Effector memory CD4-positive, alpha-beta T cell (primary cell): ENCODE measurements around the gene TRABD2A.

Experiments
- DNase-seq, 3 donors: peaks; one replicate each; pipeline ENCODE4 v3.0.0-alpha.2; 2020
- H3K27ac ChIP-seq: 2 replicates; pipeline ENCODE4 v1.7.0; 2013; ENCODE audit warnings: mild to moderate bottlenecking, low read length, moderate library complexity; ENCODE audit not compliant: insufficient read depth, poor library complexity, severe bottlenecking
- H3K27me3 ChIP-seq: replicated peaks from 2 replicates; pipeline ENCODE4 v1.7.0; 2013; ENCODE audit warnings: mild to moderate bottlenecking, low read length; ENCODE audit not compliant: insufficient read depth, control insufficient read depth, poor library complexity, severe bottlenecking
- H3K36me3 ChIP-seq: 2 replicates; pipeline ENCODE4 v1.7.0; 2013; ENCODE audit warnings: mild to moderate bottlenecking, low read length, moderate library complexity; ENCODE audit not compliant: control insufficient read depth, insufficient read depth
- H3K4me1 ChIP-seq: 2 replicates; pipeline ENCODE4 v1.7.0; 2013; ENCODE audit warnings: low read length, mild to moderate bottlenecking; ENCODE audit not compliant: control insufficient read depth, insufficient read depth, poor library complexity, severe bottlenecking
- H3K4me3 ChIP-seq: 2 replicates; pipeline ENCODE4 v1.7.0; 2013; ENCODE audit warnings: low read length, low read depth, mild to moderate bottlenecking; ENCODE audit not compliant: insufficient read depth, poor library complexity, severe bottlenecking
- H3K9me3 ChIP-seq: 2 replicates; pipeline ENCODE4 v1.7.0; 2013; ENCODE audit warnings: mild to moderate bottlenecking, low read length, moderate library complexity; ENCODE audit not compliant: control insufficient read depth

Gene TRABD2A

GRCh38 chr2:84855731-84856130 lies 25.2 kb downstream of the TRABD2A start:
- Histone ChIP-seq H3K27ac (peak overlapping the region; percentile 47), H3K4me3 (no peak overlapping the region), H3K27me3 (no peaks in the 10 kb centered on the region), H3K36me3 (peaks cover 9% of the 10 kb centered on the region), H3K4me1 (peaks cover 85% of the 10 kb centered on the region), H3K9me3 (no peaks in the 10 kb centered on the region)
- DNase-seq, result no peak

- H3K36me3 ChIP-seq, result peaks cover 9% of the 10 kb centered on the region
- H3K4me3 ChIP-seq, result no peak overlapping the region
- H3K27ac ChIP-seq, result peak overlapping the region; percentile 47
- H3K9me3 ChIP-seq, result no peaks in the 10 kb centered on the region
- H3K4me1 ChIP-seq, result peaks cover 87% of the 10 kb centered on the region
- DNase-seq, result no peak
- no peaks in the 10 kb centered on the region for H3K27me3 ChIP-seq
Observed at GRCh38 chr2:84854850-84855249, 26.0 kb downstream of the TRABD2A start.

- Histone ChIP-seq H3K4me1 (peaks cover 82% of the 10 kb centered on the region), H3K36me3 (peaks cover 9% of the 10 kb centered on the region), H3K9me3 (no peaks in the 10 kb centered on the region), H3K27ac (no peak overlapping the region), H3K27me3 (no peaks in the 10 kb centered on the region), H3K4me3 (no peak overlapping the region)
- DNase-seq, result no peak
Observed at GRCh38 chr2:84851876-84852275, 29.0 kb downstream of the TRABD2A start.

- DNase-seq, result no peak
- Histone ChIP-seq H3K27me3 (no peaks in the 10 kb centered on the region), H3K9me3 (no peaks in the 10 kb centered on the region), H3K27ac (peak overlapping the region; percentile 23), H3K4me3 (no peak overlapping the region), H3K4me1 (peaks cover 82% of the 10 kb centered on the region), H3K36me3 (peaks cover 9% of the 10 kb centered on the region)
Observed at GRCh38 chr2:84850471-84850870, 30.4 kb downstream of the TRABD2A start.

- Histone ChIP-seq H3K27me3 (no peaks in the 10 kb centered on the region), H3K4me3 (peak overlapping the region; percentile 39), H3K36me3 (peaks cover 9% of the 10 kb centered on the region), H3K4me1 (peaks cover 84% of the 10 kb centered on the region), H3K27ac (peak overlapping the region; percentile 53), H3K9me3 (no peaks in the 10 kb centered on the region)
- DNase-seq, result peak; percentile 16 to 37 (median 30)
Observed at GRCh38 chr2:84849271-84849952, 31.5 kb downstream of the TRABD2A start.

- Histone ChIP-seq H3K27ac (peak overlapping the region; percentile 69), H3K27me3 (no peaks in the 10 kb centered on the region), H3K36me3 (peaks cover 2% of the 10 kb centered on the region), H3K9me3 (no peaks in the 10 kb centered on the region), H3K4me1 (peaks cover 93% of the 10 kb centered on the region), H3K4me3 (peak overlapping the region; percentile 19)
- no peak for DNase-seq
Observed at GRCh38 chr2:84847326-84848050, 33.4 kb downstream of the TRABD2A start.

- no peak overlapping the region for H3K4me3 ChIP-seq
- H3K36me3 ChIP-seq, result no peaks in the 10 kb centered on the region
- no peaks in the 10 kb centered on the region for H3K9me3 ChIP-seq
- H3K27ac ChIP-seq, result peak overlapping the region; percentile 69
- peaks cover 92% of the 10 kb centered on the region for H3K4me1 ChIP-seq
- no peak for DNase-seq
- no peaks in the 10 kb centered on the region for H3K27me3 ChIP-seq
Observed at GRCh38 chr2:84846741-84847142, 34.1 kb downstream of the TRABD2A start.

- peaks cover 92% of the 10 kb centered on the region for H3K4me1 ChIP-seq
- DNase-seq, result peak in 2 of 3 donors; percentile 8 to 18
- no peaks in the 10 kb centered on the region for H3K36me3 ChIP-seq
- no peaks in the 10 kb centered on the region for H3K9me3 ChIP-seq
- H3K27me3 ChIP-seq, result no peaks in the 10 kb centered on the region
- H3K27ac ChIP-seq, result peak overlapping the region; percentile 69
- H3K4me3 ChIP-seq, result no peak overlapping the region
Observed at GRCh38 chr2:84846041-84846663, 34.7 kb downstream of the TRABD2A start.

- Histone ChIP-seq H3K9me3 (no peaks in the 10 kb centered on the region), H3K4me3 (no peak overlapping the region), H3K36me3 (no peaks in the 10 kb centered on the region), H3K27ac (peak overlapping the region; percentile 63), H3K27me3 (no peaks in the 10 kb centered on the region), H3K4me1 (peaks cover 93% of the 10 kb centered on the region)
- DNase-seq, result no peak
Observed at GRCh38 chr2:84844141-84844540, 36.7 kb downstream of the TRABD2A start.

- Histone ChIP-seq H3K27ac (peak overlapping the region; percentile 44), H3K27me3 (no peaks in the 10 kb centered on the region), H3K36me3 (peaks cover 18% of the 10 kb centered on the region), H3K4me1 (peaks cover 84% of the 10 kb centered on the region), H3K9me3 (no peaks in the 10 kb centered on the region), H3K4me3 (no peak overlapping the region)
- no peak for DNase-seq
Observed at GRCh38 chr2:84841577-84841976, 39.3 kb downstream of the TRABD2A start.
